NCI-H2107 treated with DMSO at 0.1 percent for 48 hours (cell line): ENCODE data around the gene FBXO42.
A peak's percentile ranks its signal among the peaks of the same experiment; 100 is the strongest.
"Not testable (repeated sequence)": the region's sequence is repeated elsewhere in the genome, so short reads cannot be mapped to it uniquely, and the experiment has no call there.

Experiments
- DNase-seq: peaks from one replicate; lab custom pipeline; 2025; ENCODE audit not compliant: unreplicated experiment; lab: John Stamatoyannopoulos, UW

The FBXO42 gene

GRCh38 chr1:16222716-16223115, 129.6 kb downstream of the FBXO42 start:
- not testable (repeated sequence) for DNase-seq

- DNase-seq, result no peak
These were observed 130.8 kb downstream of the FBXO42 start for GRCh38 chr1:16221499-16221898.

- DNase-seq, result no peak
These were observed 132.2 kb downstream of the FBXO42 start for GRCh38 chr1:16219968-16220500.

GRCh38 chr1:16218674-16219071, 133.6 kb downstream of the FBXO42 start:
- DNase-seq, result no peak

- DNase-seq, result no peak
These were observed 134.1 kb downstream of the FBXO42 start for GRCh38 chr1:16218014-16218673.

- DNase-seq, result peak; percentile 89
These were observed 135.1 kb downstream of the FBXO42 start for GRCh38 chr1:16217061-16217785.

- DNase-seq, result no peak
These were observed 136.2 kb downstream of the FBXO42 start for GRCh38 chr1:16215882-16216753.

- DNase-seq, result not testable (repeated sequence)
These were observed 137.0 kb downstream of the FBXO42 start for GRCh38 chr1:16215240-16215639.

GRCh38 chr1:16213544-16213943, 138.7 kb downstream of the FBXO42 start:
- DNase-seq, result not testable (repeated sequence)

GRCh38 chr1:16213013-16213412, 139.3 kb downstream of the FBXO42 start:
- no peak for DNase-seq

GRCh38 chr1:16212251-16212961, 139.9 kb downstream of the FBXO42 start, which contains the start of gene ARHGEF19:
Gene ARHGEF19, minus strand, starts transcription at chr1:16212652. Its CDS starts 3,598 bp downstream, at chr1:16209054.
- peak; percentile 18 for DNase-seq

GRCh38 chr1:16211824-16212223, 140.5 kb downstream of the FBXO42 start:
- DNase-seq, result no peak

- DNase-seq, result no peak
These were observed 141.7 kb downstream of the FBXO42 start for GRCh38 chr1:16210581-16210980.

GRCh38 chr1:16209847-16210407, 142.4 kb downstream of the FBXO42 start:
- DNase-seq, result no peak

- DNase-seq, result no peak
These were observed 143.0 kb downstream of the FBXO42 start for GRCh38 chr1:16209132-16209846.

GRCh38 chr1:16208270-16208987, 143.9 kb downstream of the FBXO42 start:
- no peak for DNase-seq

- DNase-seq, result no peak
These were observed 144.7 kb downstream of the FBXO42 start for GRCh38 chr1:16207318-16208269.
